ENCODE data around the gene PRKCA. TPM values are rescaled to one million over a fixed set of nuclear protein-coding genes. Genes with fewer than 3 reads are reported as not detected.

PRKCA gene
- polyA plus RNA-seq, 2 of the 4 experiments (the other 2 are of a cell fraction) = 28.8 to 65.0 TPM

- DNase-seq (ENCODE audit: low read depth in 1 of 2, low spot score in 1 of 2) (peak; percentile 80 to 89), FAIRE-seq (peak; percentile 63), ATAC-seq (peak; percentile 71 to 81)
- Histone ChIP-seq H3K4me1 (peaks cover 32% of the 10 kb centered on the region), H3K4me2 (no peak overlapping the region), H3K4me3 (no peak overlapping the region), H3K9me3 (no peaks in the 10 kb centered on the region), H3K27ac (no peak overlapping the region)
- ChIA-PET CTCF (interaction anchor here (0.7 to 5.8 kb wide), 13 partner anchors 8 to 443 kb away, joined by 3 to 44 read pairs (median 4); no protein-coding TSS in a partner anchor), POLR2A (no interaction called here)
- TF ChIP-seq HMGXB4 (CRISPR knock-in tag; IDR thresholded peaks at IDR 0.05; ENCODE audit: borderline replicate concordance) (no peak), REST (IDR thresholded peaks at IDR 0.05) (no peak), RAD21 (conservative IDR thresholded peaks at IDR 0.05 in 1 of 2, IDR thresholded peaks at IDR 0.05 in 1 of 2) (peak; percentile 91), SMC3 (IDR thresholded peaks at IDR 0.05) (peak; percentile 85), EP300 (IDR thresholded peaks at IDR 0.05) (no peak), CTCF (IDR thresholded peaks at IDR 0.05) (peak; percentile 90)
- WGBS (ENCODE audit: missing lambda C conversion rate) = 30% methylated on average over 3 of the region's 3 CpGs
These were observed 413.3 kb downstream of the PRKCA start for GRCh38 chr17:66715745-66716156.

- FAIRE-seq (no peak), ATAC-seq (no peak), DNase-seq (ENCODE audit: low read depth in 1 of 2, low spot score in 1 of 2) (peak in 1 of 2 experiments; percentile 22)
- Histone ChIP-seq H3K4me2 (no peak overlapping the region), H3K4me3 (no peak overlapping the region), H3K4me1 (peaks cover 27% of the 10 kb centered on the region), H3K27ac (no peak overlapping the region), H3K9me3 (no peaks in the 10 kb centered on the region)
- ChIA-PET CTCF (interaction anchor here (0.5 to 5.8 kb wide), 12 partner anchors 9 to 570 kb away, joined by 3 to 44 read pairs (median 5); no protein-coding TSS in a partner anchor), POLR2A (no interaction called here)
- TF ChIP-seq HES2 (IDR thresholded peaks at IDR 0.05) (no peak), NPAS2 (CRISPR knock-in tag; IDR thresholded peaks at IDR 0.05; ENCODE audit: borderline replicate concordance) (no peak), CHD2 (IDR thresholded peaks at IDR 0.05; ENCODE audit: low read length, partially characterized antibody) (no peak), KDM1A (IDR thresholded peaks at IDR 0.05; ENCODE audit: low read depth) (no peak), RFX5 (IDR thresholded peaks at IDR 0.05) (no peak), ZFP36 (IDR thresholded peaks at IDR 0.05; ENCODE audit: borderline replicate concordance, partially characterized antibody) (no peak), EHF (CRISPR knock-in tag; IDR thresholded peaks at IDR 0.05) (no peak), CBX8 (IDR thresholded peaks at IDR 0.05) (no peak), KDM5A (IDR thresholded peaks at IDR 0.05) (no peak)
- 88% methylated on average over 18 of the region's 18 CpGs for WGBS (ENCODE audit: missing lambda C conversion rate)
These were observed 414.0 kb downstream of the PRKCA start for GRCh38 chr17:66716236-66717026.
